Epithelial cell of esophagus (primary cell): ENCODE data around the gene GJC2.

Experiments used
- DNase-seq: peaks from one replicate; pipeline ENCODE4 v3.0.0; 2010; ENCODE audit warnings: low read depth
- H3K4me3 ChIP-seq: 2 replicates; pipeline ENCODE4 v1.5.1; 2011; ENCODE audit warnings: mild to moderate bottlenecking, low read length, control low read depth
- TF ChIP-seq, protein P1 (sequence below): IDR thresholded peaks from 2 replicates; pipeline ENCODE4 v1.5.1; 2011; ENCODE audit warnings: low read depth, mild to moderate bottlenecking, low read length, control low read depth, inconsistent platforms; ENCODE audit not compliant: insufficient read depth; ENCODE audit errors: missing control alignments

Gene GJC2

DNA sequence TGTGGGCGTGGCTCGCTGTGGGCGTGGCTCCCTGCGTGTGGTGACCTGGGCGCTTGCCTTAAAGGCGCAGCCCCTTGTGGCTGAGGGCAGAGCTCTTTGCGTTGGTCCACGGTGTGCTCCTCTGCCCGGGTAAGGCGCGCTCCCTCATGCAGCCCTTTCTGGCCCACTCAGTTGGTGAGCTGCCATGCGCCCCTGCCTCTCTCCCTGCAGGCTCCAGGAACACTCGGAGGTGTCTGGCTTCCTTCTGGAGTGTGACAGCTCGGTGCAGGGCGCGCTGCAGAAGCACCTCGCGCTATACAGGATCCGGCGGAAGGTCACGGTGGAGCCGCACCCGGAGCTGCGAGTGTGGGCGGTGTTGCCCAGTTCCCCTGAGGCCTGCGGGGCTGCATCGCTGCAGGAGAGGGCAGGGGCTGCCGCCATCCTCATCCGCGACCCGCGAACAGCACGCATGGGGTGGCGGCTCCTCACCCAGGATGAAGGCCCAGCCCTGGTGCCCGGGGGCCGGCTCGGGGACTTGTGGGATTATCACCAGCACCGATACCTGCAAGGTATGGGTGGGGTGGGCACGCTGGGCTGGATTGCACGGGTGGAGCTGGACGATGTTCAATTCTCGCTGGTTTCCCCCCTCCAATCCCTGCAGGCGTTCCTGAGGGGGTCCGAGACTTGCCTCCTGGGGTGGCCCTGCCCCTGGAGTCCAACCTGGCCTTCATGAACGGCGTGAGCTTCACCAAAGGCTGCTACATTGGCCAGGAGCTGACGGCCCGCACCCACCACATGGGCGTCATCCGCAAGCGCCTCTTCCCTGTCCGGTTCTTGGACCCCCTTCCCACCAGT is 25.0 kb downstream of the GJC2 start:
- peak; percentile 29 for DNase-seq

DNA sequence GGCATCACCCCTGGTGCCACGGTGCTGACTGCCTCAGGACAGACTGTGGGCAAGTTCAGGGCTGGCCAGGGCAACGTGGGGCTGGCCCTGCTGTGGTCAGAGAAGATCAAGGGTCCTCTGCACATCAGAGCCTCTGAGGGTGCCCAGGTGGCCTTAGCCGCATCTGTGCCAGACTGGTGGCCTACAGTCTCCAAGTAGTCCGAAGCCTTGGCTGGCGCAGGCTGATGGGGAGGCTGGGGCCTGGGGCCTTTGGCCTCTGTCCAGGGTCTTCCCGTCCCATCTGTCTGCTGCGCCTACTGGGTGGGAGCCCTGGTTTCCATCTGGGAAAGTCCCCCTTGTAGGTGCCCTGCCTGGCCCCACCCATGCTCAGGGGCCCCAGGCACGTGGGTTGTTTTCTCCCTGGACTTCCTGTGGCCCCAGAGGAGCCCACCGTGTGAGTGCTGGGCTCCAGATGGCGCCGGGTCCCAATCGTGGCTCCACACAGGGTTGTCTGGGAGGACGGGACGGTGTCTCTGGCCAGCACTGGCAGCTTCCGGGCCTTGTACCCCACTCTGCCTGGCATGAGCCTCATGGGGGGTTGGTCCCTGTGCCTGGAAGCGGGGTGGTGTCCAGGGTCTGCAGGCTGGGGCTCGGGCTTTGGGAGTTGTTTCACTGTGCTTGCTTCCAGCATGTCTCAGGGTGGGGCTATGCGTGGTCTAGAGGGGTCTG is 25.7 kb downstream of the GJC2 start:
- TF ChIP-seq, protein P1, sequence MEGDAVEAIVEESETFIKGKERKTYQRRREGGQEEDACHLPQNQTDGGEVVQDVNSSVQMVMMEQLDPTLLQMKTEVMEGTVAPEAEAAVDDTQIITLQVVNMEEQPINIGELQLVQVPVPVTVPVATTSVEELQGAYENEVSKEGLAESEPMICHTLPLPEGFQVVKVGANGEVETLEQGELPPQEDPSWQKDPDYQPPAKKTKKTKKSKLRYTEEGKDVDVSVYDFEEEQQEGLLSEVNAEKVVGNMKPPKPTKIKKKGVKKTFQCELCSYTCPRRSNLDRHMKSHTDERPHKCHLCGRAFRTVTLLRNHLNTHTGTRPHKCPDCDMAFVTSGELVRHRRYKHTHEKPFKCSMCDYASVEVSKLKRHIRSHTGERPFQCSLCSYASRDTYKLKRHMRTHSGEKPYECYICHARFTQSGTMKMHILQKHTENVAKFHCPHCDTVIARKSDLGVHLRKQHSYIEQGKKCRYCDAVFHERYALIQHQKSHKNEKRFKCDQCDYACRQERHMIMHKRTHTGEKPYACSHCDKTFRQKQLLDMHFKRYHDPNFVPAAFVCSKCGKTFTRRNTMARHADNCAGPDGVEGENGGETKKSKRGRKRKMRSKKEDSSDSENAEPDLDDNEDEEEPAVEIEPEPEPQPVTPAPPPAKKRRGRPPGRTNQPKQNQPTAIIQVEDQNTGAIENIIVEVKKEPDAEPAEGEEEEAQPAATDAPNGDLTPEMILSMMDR, result no peak
- DNase-seq, result no peak
- H3K4me3 ChIP-seq, result no peak overlapping the region

More for the DNA sequence above, 25.0 kb downstream of the GJC2 start:
- TF ChIP-seq, protein P1, result no peak
- no peak overlapping the region for H3K4me3 ChIP-seq

DNA sequence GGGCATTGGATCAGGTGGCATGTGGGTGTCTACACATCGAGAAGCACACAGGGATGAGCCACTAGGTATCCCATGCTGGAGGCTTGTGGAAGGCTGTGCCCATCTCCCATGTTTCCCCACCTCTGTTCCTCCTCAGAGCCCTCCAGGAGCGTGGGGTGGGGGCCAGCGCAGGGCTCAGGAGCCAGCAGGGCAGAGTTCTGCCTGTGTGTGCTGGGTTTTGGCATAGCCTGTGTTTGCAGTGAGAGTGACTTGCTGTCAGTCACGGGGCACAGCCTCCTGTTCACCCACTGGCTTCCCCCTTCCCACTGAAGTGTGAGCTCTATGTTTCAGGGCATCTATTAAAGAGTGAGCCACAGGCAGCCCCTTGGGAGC is 26.3 kb downstream of the GJC2 start:
- DNase-seq, result no peak
- TF ChIP-seq, protein P1, result no peak
- no peak overlapping the region for H3K4me3 ChIP-seq

DNA sequence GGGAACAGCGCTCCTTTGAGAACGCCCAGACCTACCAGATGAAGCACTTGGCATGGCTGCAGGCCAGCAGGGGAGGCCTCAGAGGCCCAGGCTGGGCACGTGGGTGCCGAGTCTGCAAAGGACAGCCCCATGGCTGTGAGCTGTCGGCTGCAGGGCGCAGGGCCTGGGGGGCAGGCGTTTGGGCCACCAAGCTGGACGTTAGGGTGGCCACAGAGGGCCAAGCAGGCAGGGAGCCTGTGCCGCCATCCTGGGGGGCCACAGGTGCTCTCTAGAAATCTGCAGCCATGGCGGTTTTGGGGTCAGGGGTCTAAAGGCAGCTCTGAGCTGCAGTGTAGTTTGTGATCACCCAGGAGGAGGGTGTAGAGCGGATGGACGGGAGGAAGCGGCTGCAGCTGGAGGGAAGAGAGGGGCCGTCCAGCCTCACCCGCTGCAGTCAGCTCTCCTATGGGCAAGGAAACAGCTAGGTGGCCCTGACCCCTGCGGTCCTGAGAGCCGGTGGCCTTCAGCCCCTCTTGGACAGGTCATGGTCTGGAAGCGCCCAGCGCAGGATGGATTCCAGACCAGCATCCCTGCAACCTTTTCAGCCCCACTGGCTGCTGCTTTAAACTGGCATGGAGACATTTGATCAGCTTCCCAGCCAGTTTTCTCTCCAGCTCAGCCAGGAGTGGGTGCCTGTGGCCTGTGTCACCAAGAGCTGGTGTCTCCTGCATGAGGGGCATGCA is 26.9 kb downstream of the GJC2 start:
- DNase-seq, result no peak
- TF ChIP-seq, protein P1, result no peak
- H3K4me3 ChIP-seq, result no peak overlapping the region

DNA sequence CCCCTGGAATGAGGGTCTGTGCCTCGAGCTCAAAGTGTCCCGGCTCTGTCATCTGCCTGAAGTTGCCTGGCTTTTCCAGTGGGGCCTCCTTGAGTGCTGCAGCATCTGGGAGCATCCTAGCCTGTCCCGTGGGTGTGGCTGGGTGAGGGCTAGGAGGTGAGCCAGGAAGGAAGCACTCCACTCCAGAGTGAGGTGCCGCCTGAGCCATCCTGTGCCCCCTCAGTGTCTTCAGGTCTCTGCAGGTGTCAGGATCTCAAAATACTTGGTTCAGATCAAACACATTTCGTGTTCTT is 27.4 kb downstream of the GJC2 start:
- TF ChIP-seq, protein P1, result no peak

DNA sequence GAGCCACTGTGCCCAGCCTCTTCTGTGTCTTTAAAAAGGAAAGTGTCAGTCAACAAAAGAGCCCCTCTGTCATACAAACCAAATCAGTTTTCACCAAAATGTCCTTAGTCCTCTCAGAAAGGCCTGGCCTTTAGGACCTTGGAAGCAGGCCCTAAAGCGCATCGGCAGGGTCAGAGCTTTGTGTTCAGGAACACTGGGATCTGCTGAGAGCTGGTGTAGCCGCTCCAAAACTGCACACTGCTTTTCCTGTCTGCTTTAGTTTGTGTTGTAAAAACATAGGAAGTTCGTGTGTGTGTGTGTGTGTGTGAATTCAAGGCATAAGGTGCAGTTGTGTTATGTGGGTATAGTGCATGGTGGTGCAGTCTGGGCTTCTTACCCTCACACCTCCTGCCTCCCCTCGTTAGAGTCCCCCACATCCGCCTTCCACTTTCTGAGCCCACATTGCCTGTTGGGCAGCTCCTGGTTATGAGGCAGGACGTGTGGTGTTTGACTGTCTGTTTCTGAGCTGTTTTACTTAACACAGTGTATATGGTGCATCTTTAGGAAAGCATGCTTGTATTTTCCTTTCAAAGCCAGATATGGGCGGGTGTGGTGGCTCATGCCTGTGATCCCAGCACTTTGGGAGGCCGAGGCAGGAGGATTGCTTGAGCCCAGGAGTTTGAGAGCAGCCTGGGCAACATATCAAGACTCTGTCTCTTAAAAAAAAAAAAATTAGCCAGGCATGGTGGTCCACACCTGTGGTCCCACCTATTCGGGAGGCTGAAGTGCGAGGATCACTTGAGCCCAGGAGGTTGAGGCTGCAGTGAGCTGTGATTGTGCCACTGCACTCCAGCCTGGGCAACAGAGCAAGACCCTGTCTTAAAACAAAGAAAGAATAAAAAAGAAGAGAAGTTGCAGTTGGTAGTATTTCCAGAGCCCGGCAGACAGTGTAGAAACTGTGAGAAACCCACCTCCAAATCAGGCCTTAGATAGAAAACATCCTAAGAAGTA is 28.3 kb downstream of the GJC2 start:
- no peak for DNase-seq
- TF ChIP-seq, protein P1, result no peak
- H3K4me3 ChIP-seq, result no peak overlapping the region

More for the DNA sequence above, 27.4 kb downstream of the GJC2 start:
- H3K4me3 ChIP-seq, result no peak overlapping the region
- DNase-seq, result no peak
